Measurements from ENCODE around the gene HERC4.

The HERC4 gene

GRCh38 chr10:67875340-67876238 is 199.5 kb downstream of the HERC4 start:
- no peak overlapping the region for H3K4me3 Mint-ChIP-seq
- no peaks in the 10 kb centered on the region for H3K9me3 Mint-ChIP-seq
- no peaks in the 10 kb centered on the region for H3K36me3 Mint-ChIP-seq (ENCODE audit: low read depth)

More at GRCh38 chr10:67875340-67876238, 199.5 kb downstream of the HERC4 start:
- H3K27ac Mint-ChIP-seq, result no peak overlapping the region
- no peaks in the 10 kb centered on the region for H3K27me3 Mint-ChIP-seq
- no peaks in the 10 kb centered on the region for H3K4me1 Mint-ChIP-seq (ENCODE audit: low read depth)

Measured in stimulated activated naive CD8-positive, alpha-beta T cell treated with anti-CD3 and anti-CD28 coated beads, Interleukin-15, Interleukin-2, amounts not matched to agents 100 ng/mL and 50 ng/mL, for 24 hours (primary cell).